IPS DF 6.9 (cell line): ENCODE results near the gene ADAMTS17.

ENCODE experiments used
- DNase-seq: peaks from one replicate; pipeline ENCODE4 v3.0.0-alpha.2; 2013; ENCODE audit warnings: low read depth, low spot score
- H3K27ac ChIP-seq: one replicate; pipeline ENCODE4 v1.5.1; 2013; ENCODE audit warnings: low read length, control low read depth
- H3K27me3 ChIP-seq: 2 replicates; pipeline ENCODE4 v1.6.1; 2013; ENCODE audit warnings: mild to moderate bottlenecking, low read length; ENCODE audit not compliant: control insufficient read depth, insufficient read depth
- H3K36me3 ChIP-seq: 2 replicates; pipeline ENCODE4 v1.6.1; 2013; ENCODE audit warnings: low read length; ENCODE audit not compliant: control insufficient read depth, insufficient read depth
- H3K4me1 ChIP-seq: 2 replicates; pipeline ENCODE4 v1.6.1; 2013; ENCODE audit warnings: low read length; ENCODE audit not compliant: control insufficient read depth, insufficient read depth
- H3K4me3 ChIP-seq: 2 replicates; pipeline ENCODE4 v1.5.1; 2013; ENCODE audit warnings: mild to moderate bottlenecking, low read length
- H3K9me3 ChIP-seq: 2 replicates; pipeline ENCODE4 v1.6.1; 2013; ENCODE audit warnings: low read length, inconsistent platforms; ENCODE audit not compliant: control insufficient read depth, insufficient read depth
- WGBS: extraction: QIAGEN DNeasy Blood & Tissue Kit; methylation state at CpG from one replicate; pipeline ENCODE4 v1.1.7; 2013; ENCODE audit warnings: mixed read lengths, missing lambda C conversion rate; ENCODE audit not compliant: insufficient read length, insufficient coverage; 5-methylcytosine and 5-hydroxymethylcytosine counted together

Gene ADAMTS17

DNA sequence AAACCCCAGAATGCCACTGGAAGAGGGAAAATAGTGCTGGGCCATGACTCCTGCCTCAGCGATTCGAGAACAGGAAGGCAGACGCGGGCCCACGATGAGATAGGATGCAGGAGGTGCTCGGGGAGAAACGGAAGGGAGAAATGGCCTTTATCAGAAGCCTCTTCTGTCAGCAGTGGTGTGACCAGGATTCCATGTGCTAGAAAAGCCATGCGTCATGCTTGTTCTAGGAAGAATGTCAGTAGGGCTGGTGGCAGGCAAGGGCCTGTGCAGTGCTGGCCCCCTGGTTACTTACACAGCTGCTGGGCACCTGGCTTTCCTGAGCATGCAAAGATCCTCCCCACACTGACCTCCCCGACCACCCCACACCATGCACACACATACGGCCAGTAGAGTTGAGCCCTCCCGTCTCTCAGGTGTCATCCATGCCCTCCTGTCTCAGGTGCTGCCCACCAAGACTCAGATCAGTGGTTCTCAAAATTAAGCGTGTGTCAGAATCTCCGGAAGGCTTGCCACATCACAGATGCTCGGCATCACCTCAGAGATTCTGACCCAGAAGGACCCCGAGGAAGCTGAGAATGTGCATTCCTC lies 106.7 kb downstream of the ADAMTS17 start:
- no peaks in the 10 kb centered on the region for H3K27me3 ChIP-seq
- no peak for DNase-seq
- no peaks in the 10 kb centered on the region for H3K4me1 ChIP-seq
- no CpG with 5 or more reads among the region's 15 CpGs for WGBS
- no peak overlapping the region for H3K27ac ChIP-seq
- no peak overlapping the region for H3K4me3 ChIP-seq
- H3K9me3 ChIP-seq = no peaks in the 10 kb centered on the region
- H3K36me3 ChIP-seq = no peaks in the 10 kb centered on the region

GRCh38 chr15:100234158-100235029 lies 107.4 kb downstream of the ADAMTS17 start:
- H3K9me3 ChIP-seq = no peaks in the 10 kb centered on the region
- no peak for DNase-seq
- H3K4me1 ChIP-seq = no peaks in the 10 kb centered on the region
- H3K27me3 ChIP-seq = no peaks in the 10 kb centered on the region
- no peak overlapping the region for H3K27ac ChIP-seq
- WGBS = no CpG with 5 or more reads among the region's 20 CpGs
- H3K4me3 ChIP-seq = no peak overlapping the region
- no peaks in the 10 kb centered on the region for H3K36me3 ChIP-seq

- Histone ChIP-seq H3K9me3 (no peaks in the 10 kb centered on the region), H3K36me3 (no peaks in the 10 kb centered on the region), H3K27me3 (no peaks in the 10 kb centered on the region), H3K27ac (no peak overlapping the region), H3K4me1 (no peaks in the 10 kb centered on the region), H3K4me3 (no peak overlapping the region)
- no CpG with 5 or more reads among the region's 4 CpGs for WGBS
- DNase-seq = no peak
These were observed 111.0 kb downstream of the ADAMTS17 start for GRCh38 chr15:100230784-100231183.

- WGBS = no CpG with 5 or more reads among the region's 9 CpGs
- no peak for DNase-seq
- H3K9me3 ChIP-seq = no peaks in the 10 kb centered on the region
- 0 out of 2 replicates have a peak, but pooled peaks cover 1% of the 10 kb centered on the region for H3K4me1 ChIP-seq
- H3K36me3 ChIP-seq = no peaks in the 10 kb centered on the region
- no peak overlapping the region for H3K4me3 ChIP-seq
- no peak overlapping the region for H3K27ac ChIP-seq
- H3K27me3 ChIP-seq = no peaks in the 10 kb centered on the region
These were observed 112.3 kb downstream of the ADAMTS17 start for GRCh38 chr15:100229181-100230163.

- no peak overlapping the region for H3K4me3 ChIP-seq
- DNase-seq = no peak
- no CpG with 5 or more reads among the region's 9 CpGs for WGBS
These were observed 114.0 kb downstream of the ADAMTS17 start for GRCh38 chr15:100227781-100228180.

GRCh38 chr15:100226107-100226506 lies 115.7 kb downstream of the ADAMTS17 start:
- no CpG with 5 or more reads among the region's 5 CpGs for WGBS
- Histone ChIP-seq H3K4me3 (no peak overlapping the region), H3K4me1 (0 out of 2 replicates have a peak, but pooled peaks cover 1% of the 10 kb centered on the region), H3K36me3 (no peaks in the 10 kb centered on the region), H3K9me3 (no peaks in the 10 kb centered on the region), H3K27me3 (no peaks in the 10 kb centered on the region), H3K27ac (no peak overlapping the region)
- no peak for DNase-seq

More at GRCh38 chr15:100227781-100228180, 114.0 kb downstream of the ADAMTS17 start:
- Histone ChIP-seq H3K4me1 (0 out of 2 replicates have a peak, but pooled peaks cover 1% of the 10 kb centered on the region), H3K9me3 (no peaks in the 10 kb centered on the region), H3K36me3 (no peaks in the 10 kb centered on the region), H3K27ac (no peak overlapping the region), H3K27me3 (no peaks in the 10 kb centered on the region)

GRCh38 chr15:100224206-100225185 lies 117.3 kb downstream of the ADAMTS17 start:
- WGBS = no CpG with 5 or more reads among the region's 11 CpGs
- H3K36me3 ChIP-seq = no peaks in the 10 kb centered on the region
- no peaks in the 10 kb centered on the region for H3K9me3 ChIP-seq
- H3K27me3 ChIP-seq = no peaks in the 10 kb centered on the region
- no peak for DNase-seq
- 0 out of 2 replicates have a peak, but pooled peaks cover 1% of the 10 kb centered on the region for H3K4me1 ChIP-seq
- H3K4me3 ChIP-seq = no peak overlapping the region
- no peak overlapping the region for H3K27ac ChIP-seq

DNA sequence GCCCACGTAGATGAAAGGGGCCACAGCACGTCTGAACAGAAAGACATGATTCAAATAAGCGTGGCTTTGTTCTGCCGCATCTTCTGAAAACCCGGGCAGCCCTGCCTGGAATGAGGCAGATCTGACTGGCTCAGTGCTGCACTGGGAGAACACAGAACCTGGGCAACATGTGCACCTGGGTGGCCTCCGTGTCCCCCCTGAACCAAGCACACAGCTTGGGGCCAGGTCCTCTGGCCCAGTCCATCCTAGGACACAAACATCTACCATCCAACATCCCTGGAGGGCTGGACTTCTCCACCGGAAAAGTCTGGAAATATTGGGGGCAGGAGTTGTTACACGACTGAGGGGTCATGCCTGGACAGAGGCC lies 119.4 kb downstream of the ADAMTS17 start:
- Histone ChIP-seq H3K9me3 (no peaks in the 10 kb centered on the region), H3K4me3 (no peak overlapping the region), H3K36me3 (no peaks in the 10 kb centered on the region), H3K27ac (no peak overlapping the region), H3K27me3 (no peaks in the 10 kb centered on the region), H3K4me1 (0 out of 2 replicates have a peak, but pooled peaks cover 1% of the 10 kb centered on the region)
- no CpG with 5 or more reads among the region's 8 CpGs for WGBS
- DNase-seq = no peak

DNA sequence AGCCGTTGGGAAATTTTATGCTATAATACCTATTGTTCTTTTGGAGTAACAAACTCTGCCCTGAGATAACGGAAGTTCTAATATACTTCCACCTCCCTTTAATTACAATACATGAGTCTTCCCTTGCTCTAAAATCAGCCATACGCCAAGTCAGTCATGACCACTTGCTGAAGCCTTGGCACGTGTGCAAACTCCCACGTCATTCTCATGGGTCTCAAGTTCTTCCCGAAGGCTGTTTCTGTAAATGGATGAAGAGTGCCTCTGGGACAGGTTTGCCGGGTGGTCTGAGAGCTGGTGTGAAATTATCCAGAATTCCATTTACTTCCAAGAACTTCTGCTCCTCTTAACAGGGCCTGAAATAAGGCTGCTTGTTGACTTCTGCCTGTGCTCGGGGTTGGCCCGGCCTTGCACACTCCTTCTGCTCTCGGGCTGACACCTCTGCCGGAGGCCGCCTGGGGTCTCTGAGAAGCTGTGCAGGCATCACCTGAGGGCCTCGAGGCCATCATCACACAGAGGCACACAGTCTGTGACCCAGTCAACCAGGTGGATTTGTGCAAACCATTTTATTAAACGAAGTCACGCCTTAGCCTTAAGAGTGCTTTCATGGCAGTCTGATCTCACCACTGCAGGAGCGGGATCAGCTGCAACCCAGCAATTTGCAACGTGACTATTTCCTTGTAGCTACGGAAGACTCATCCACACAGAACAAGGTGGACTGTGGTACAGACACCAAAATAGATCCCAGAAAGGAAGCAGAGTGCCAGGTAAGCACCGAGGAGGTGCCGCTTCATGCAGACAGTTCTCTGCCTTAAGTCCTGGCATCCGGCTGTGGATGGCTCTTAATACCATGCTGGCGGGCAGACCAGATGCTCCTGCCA lies 120.1 kb downstream of the ADAMTS17 start:
- H3K4me1 ChIP-seq = 0 out of 2 replicates have a peak, but pooled peaks cover 1% of the 10 kb centered on the region
- no peaks in the 10 kb centered on the region for H3K27me3 ChIP-seq
- H3K9me3 ChIP-seq = no peaks in the 10 kb centered on the region
- no peak overlapping the region for H3K27ac ChIP-seq
- no peaks in the 10 kb centered on the region for H3K36me3 ChIP-seq
- no peak overlapping the region for H3K4me3 ChIP-seq
- no CpG with 5 or more reads among the region's 22 CpGs for WGBS
- DNase-seq = no peak
